MM.1S (cell line): Measurements from ENCODE around the gene PFDN4.

Source experiments
- CTCF ChIP-seq: fragments of 300-600 bp; sonication (generic); IDR thresholded peaks from 2 replicates; pipeline ENCODE4 v1.5.1; 2016; ENCODE audit warnings: antibody characterized with exemption, low read length, mixed read lengths
- EZH2 ChIP-seq: fragments of 300-600 bp; sonication (generic); optimal IDR thresholded peaks from 2 replicates; pipeline ENCODE3; 2017; ENCODE audit warnings: low read depth, mild to moderate bottlenecking, antibody characterized with exemption, low read length, mixed read lengths
- EZH2phosphoT487 ChIP-seq: fragments of 300-600 bp; sonication (generic); IDR thresholded peaks from 2 replicates; pipeline ENCODE4 v1.6.1; 2018; ENCODE audit warnings: antibody characterized with exemption, low read length

- TF ChIP-seq CTCF (no peak), EZH2phosphoT487 (no peak), EZH2 (no peak)
Observed at GRCh38 chr20:54160065-54161007, 47.6 kb upstream of the PFDN4 start.
